CD4-positive, CD25-positive, alpha-beta regulatory T cell (primary cell): ENCODE data around the gene RNF44. TPM values are rescaled to one million over a fixed set of nuclear protein-coding genes. Genes with fewer than 3 reads are reported as not detected.

Experiments
- ATAC-seq, 2 donors: fragments of 150-1000 bp; cut with Tn5 transposase; one replicate each; pipeline ENCODE4 v1.10.0; 2021; ENCODE audit warnings: low read depth in 2 of 2, moderate number of reproducible peaks in 2 of 2, moderate library complexity in 1 of 2
- DNase-seq, 3 donors: peaks; one replicate each; pipeline versions ENCODE4 v3.0.0 to v3.0.0-alpha.2; 2012 to 2022; ENCODE audit warnings: mixed read lengths in 1 of 3
- H3K27ac ChIP-seq: one replicate; pipeline ENCODE4 v1.7.0; 2013; ENCODE audit warnings: mild to moderate bottlenecking, low read length; ENCODE audit not compliant: insufficient read depth, poor library complexity, severe bottlenecking
- H3K27me3 ChIP-seq: one replicate; pipeline ENCODE4 v1.7.0; 2013; ENCODE audit warnings: low read length; ENCODE audit not compliant: control insufficient read depth, insufficient read depth
- H3K36me3 ChIP-seq: one replicate; pipeline ENCODE4 v1.7.0; 2013; ENCODE audit warnings: mild to moderate bottlenecking, low read length, moderate library complexity; ENCODE audit not compliant: control insufficient read depth, insufficient read depth
- H3K4me1 ChIP-seq: 2 replicates; pipeline ENCODE4 v1.7.0; 2013; ENCODE audit warnings: mild to moderate bottlenecking, low read length; ENCODE audit not compliant: insufficient read depth, control insufficient read depth, poor library complexity, severe bottlenecking
- H3K4me3 ChIP-seq: one replicate; pipeline ENCODE4 v1.7.0; 2013; ENCODE audit warnings: low read depth, mild to moderate bottlenecking, low read length, moderate library complexity
- H3K9me3 ChIP-seq, 2 experiments: 1 replicate in 1 of 2; 2 replicates in 1 of 2; pipeline ENCODE4 v1.7.0; 2013; ENCODE audit warnings: low read length in 2 of 2, mild to moderate bottlenecking in 1 of 2, moderate library complexity in 1 of 2; ENCODE audit not compliant: control insufficient read depth in 2 of 2
- H3K27ac Mint-ChIP-seq, 3 donors: one replicate each; pipeline ENCODE4 v1.8.0; 2020 to 2022; ENCODE audit warnings: mild to moderate bottlenecking in 3 of 3, mixed read lengths in 3 of 3, moderate library complexity in 2 of 3
- H3K27me3 Mint-ChIP-seq: one replicate; pipeline ENCODE4 v1.8.0; 2022; ENCODE audit warnings: mild to moderate bottlenecking, mixed read lengths
- H3K36me3 Mint-ChIP-seq: one replicate; pipeline ENCODE4 v1.8.0; 2020; ENCODE audit warnings: mixed read lengths
- H3K4me1 Mint-ChIP-seq, 4 donors: one replicate each; pipeline ENCODE4 v1.8.0; 2020 to 2022; ENCODE audit warnings: mixed read lengths in 4 of 4, mild to moderate bottlenecking in 1 of 4
- H3K4me3 Mint-ChIP-seq, 4 donors: one replicate each; pipeline ENCODE4 v1.8.0; 2020 to 2022; ENCODE audit warnings: mild to moderate bottlenecking in 4 of 4, mixed read lengths in 4 of 4, moderate library complexity in 3 of 4
- H3K9me3 Mint-ChIP-seq, 7 donors: one replicate each; pipeline ENCODE4 v1.8.0; 2020 to 2022; ENCODE audit warnings: mixed read lengths in 7 of 7, mild to moderate bottlenecking in 3 of 7, moderate library complexity in 2 of 7
- polyA plus RNA-seq, 4 donors: library from polyadenylated mRNA; unstranded; fragments of 300-500 nt; fragmentation: Illumina TruSeq; gene quantifications; one replicate each; pipeline ENCODE4 v1.2.3, GENCODE V29; 2021
- total RNA-seq: library from RNA; stranded (reverse); gene quantifications from one replicate; pipeline ENCODE4 v1.2.3, GENCODE V29; 2022

RNF44 gene
- total and polyA plus RNA-seq, 5 donors from 2014 or later, result 2.3 to 268 (median 3.8) TPM

GRCh38 chr5:176575066-176575465 is 37.9 kb upstream of the RNF44 start:
- Mint-ChIP-seq H3K27ac (no peak overlapping the region), H3K36me3 (no peaks in the 10 kb centered on the region), H3K9me3 (peaks cover 0 to 2% (median 0%) of the 10 kb centered on the region in 7 donors), H3K4me3 (no peak overlapping the region), H3K27me3 (peaks cover 7% of the 10 kb centered on the region), H3K4me1 (peaks cover 0 to 13% (median 7%) of the 10 kb centered on the region in 4 donors)
- peaks cover 8% of the 10 kb centered on the region for H3K4me1 ChIP-seq
- no peak overlapping the region for H3K4me3 ChIP-seq
- H3K27me3 ChIP-seq, result no peaks in the 10 kb centered on the region
- DNase-seq, result no peak
- no peak overlapping the region for H3K27ac ChIP-seq
- ATAC-seq, result no peak
- H3K9me3 ChIP-seq, result no peaks in the 10 kb centered on the region
- H3K36me3 ChIP-seq, result no peaks in the 10 kb centered on the region

- peaks cover 0 to 2% (median 0%) of the 10 kb centered on the region in 7 donors for H3K9me3 Mint-ChIP-seq
Observed at GRCh38 chr5:176574297-176574591, 37.0 kb upstream of the RNF44 start.

GRCh38 chr5:176573564-176574296 is 36.5 kb upstream of the RNF44 start:
- peaks cover 0 to 13% (median 7%) of the 10 kb centered on the region in 4 donors for H3K4me1 Mint-ChIP-seq
- Histone ChIP-seq H3K9me3 (no peaks in the 10 kb centered on the region), H3K27me3 (no peaks in the 10 kb centered on the region), H3K36me3 (no peaks in the 10 kb centered on the region), H3K27ac (no peak overlapping the region), H3K4me1 (peaks cover 8% of the 10 kb centered on the region), H3K4me3 (no peak overlapping the region)
- no peak overlapping the region for H3K4me3 Mint-ChIP-seq
- peaks cover 0 to 2% (median 0%) of the 10 kb centered on the region in 7 donors for H3K9me3 Mint-ChIP-seq
- no peaks in the 10 kb centered on the region for H3K36me3 Mint-ChIP-seq
- peak; percentile 64 to 69 (median 67) for DNase-seq
- H3K27me3 Mint-ChIP-seq, result peaks cover 7% of the 10 kb centered on the region
- peak; percentile 81 to 83 for ATAC-seq
- no peak overlapping the region for H3K27ac Mint-ChIP-seq

More at GRCh38 chr5:176574297-176574591, 37.0 kb upstream of the RNF44 start:
- Mint-ChIP-seq H3K4me1 (peaks cover 0 to 13% (median 7%) of the 10 kb centered on the region in 4 donors), H3K4me3 (no peak overlapping the region), H3K27ac (no peak overlapping the region), H3K36me3 (no peaks in the 10 kb centered on the region), H3K27me3 (peaks cover 7% of the 10 kb centered on the region)
- Histone ChIP-seq H3K9me3 (no peaks in the 10 kb centered on the region), H3K27ac (no peak overlapping the region), H3K27me3 (no peaks in the 10 kb centered on the region), H3K4me3 (no peak overlapping the region), H3K36me3 (no peaks in the 10 kb centered on the region), H3K4me1 (peaks cover 8% of the 10 kb centered on the region)
- DNase-seq (no peak), ATAC-seq (no peak)

- Histone ChIP-seq H3K36me3 (no peaks in the 10 kb centered on the region), H3K27ac (no peak overlapping the region), H3K27me3 (no peaks in the 10 kb centered on the region), H3K4me3 (no peak overlapping the region), H3K9me3 (no peaks in the 10 kb centered on the region), H3K4me1 (peaks cover 5% of the 10 kb centered on the region)
- Mint-ChIP-seq H3K27me3 (peaks cover 13% of the 10 kb centered on the region), H3K4me3 (no peak overlapping the region), H3K4me1 (peaks cover 0 to 11% (median 9%) of the 10 kb centered on the region in 4 donors), H3K36me3 (no peaks in the 10 kb centered on the region), H3K9me3 (peaks cover 0 to 2% (median 0%) of the 10 kb centered on the region in 7 donors), H3K27ac (no peak overlapping the region)
- ATAC-seq (no peak), DNase-seq (no peak)
Observed at GRCh38 chr5:176570044-176570443, 32.8 kb upstream of the RNF44 start.

GRCh38 chr5:176568657-176569056 is 31.5 kb upstream of the RNF44 start:
- no peak overlapping the region for H3K27ac ChIP-seq
- H3K27me3 ChIP-seq, result no peaks in the 10 kb centered on the region
- ATAC-seq (no peak), DNase-seq (no peak)
- H3K4me3 Mint-ChIP-seq, result no peak overlapping the region
- peaks cover 0 to 2% (median 0%) of the 10 kb centered on the region in 7 donors for H3K9me3 Mint-ChIP-seq
- H3K36me3 Mint-ChIP-seq, result no peaks in the 10 kb centered on the region
- no peaks in the 10 kb centered on the region for H3K36me3 ChIP-seq
- H3K4me1 ChIP-seq, result no peaks in the 10 kb centered on the region
- peaks cover 15% of the 10 kb centered on the region for H3K27me3 Mint-ChIP-seq
- no peaks in the 10 kb centered on the region for H3K9me3 ChIP-seq
- H3K4me3 ChIP-seq, result no peak overlapping the region
- peaks cover 0 to 4% (median 3%) of the 10 kb centered on the region in 4 donors for H3K4me1 Mint-ChIP-seq
- H3K27ac Mint-ChIP-seq, result no peak overlapping the region

- H3K4me1 Mint-ChIP-seq, result peaks cover 0 to 11% (median 5%) of the 10 kb centered on the region in 4 donors
- no peaks in the 10 kb centered on the region for H3K27me3 ChIP-seq
- ATAC-seq (no peak), DNase-seq (no peak)
- H3K4me3 Mint-ChIP-seq, result no peak overlapping the region
- H3K36me3 ChIP-seq, result no peaks in the 10 kb centered on the region
- H3K27ac Mint-ChIP-seq, result no peak overlapping the region
- no peak overlapping the region for H3K27ac ChIP-seq
- no peaks in the 10 kb centered on the region for H3K4me1 ChIP-seq
- peaks cover 14% of the 10 kb centered on the region for H3K27me3 Mint-ChIP-seq
- peaks cover 0 to 2% (median 0%) of the 10 kb centered on the region in 7 donors for H3K9me3 Mint-ChIP-seq
- H3K36me3 Mint-ChIP-seq, result no peaks in the 10 kb centered on the region
- no peaks in the 10 kb centered on the region for H3K9me3 ChIP-seq
- H3K4me3 ChIP-seq, result no peak overlapping the region
Observed at GRCh38 chr5:176565760-176566288, 28.6 kb upstream of the RNF44 start.

- no peak overlapping the region for H3K4me3 Mint-ChIP-seq
- no peak for ATAC-seq
Observed at GRCh38 chr5:176564002-176564401, 26.8 kb upstream of the RNF44 start.

GRCh38 chr5:176562189-176562588 is 25.0 kb upstream of the RNF44 start:
- H3K27me3 Mint-ChIP-seq, result peaks cover 15% of the 10 kb centered on the region

More at GRCh38 chr5:176564002-176564401, 26.8 kb upstream of the RNF44 start:
- Mint-ChIP-seq H3K36me3 (no peaks in the 10 kb centered on the region), H3K4me1 (peaks cover 4 to 28% (median 11%) of the 10 kb centered on the region in 4 donors), H3K27me3 (peaks cover 15% of the 10 kb centered on the region), H3K9me3 (peaks cover 0 to 2% (median 0%) of the 10 kb centered on the region in 7 donors), H3K27ac (no peak overlapping the region)
- H3K36me3 ChIP-seq, result no peaks in the 10 kb centered on the region
- no peaks in the 10 kb centered on the region for H3K9me3 ChIP-seq
- no peak for DNase-seq
- no peak overlapping the region for H3K27ac ChIP-seq
- H3K4me3 ChIP-seq, result no peak overlapping the region
- peaks cover 5% of the 10 kb centered on the region for H3K4me1 ChIP-seq
- no peaks in the 10 kb centered on the region for H3K27me3 ChIP-seq

More at GRCh38 chr5:176562189-176562588, 25.0 kb upstream of the RNF44 start:
- Mint-ChIP-seq H3K4me3 (no peak overlapping the region), H3K36me3 (no peaks in the 10 kb centered on the region), H3K9me3 (no peaks in the 10 kb centered on the region), H3K4me1 (peaks cover 4 to 37% (median 13%) of the 10 kb centered on the region in 4 donors), H3K27ac (peak overlapping the region in 1 of 3 donors; percentile 86)
- no peaks in the 10 kb centered on the region for H3K36me3 ChIP-seq
- H3K4me3 ChIP-seq, result no peak overlapping the region
- H3K4me1 ChIP-seq, result peaks cover 5% of the 10 kb centered on the region
- no peak overlapping the region for H3K27ac ChIP-seq
- H3K9me3 ChIP-seq, result no peaks in the 10 kb centered on the region
- no peaks in the 10 kb centered on the region for H3K27me3 ChIP-seq
- DNase-seq, result no peak
- ATAC-seq, result no peak
